ENCODE data around the gene PARP11. TPM values are rescaled to one million over a fixed set of nuclear protein-coding genes. Genes with fewer than 3 reads are reported as not detected.

PARP11 gene
- total and polyA plus RNA-seq, 2 of the 8 experiments (the other 6 are each of a cell fraction or from before 2014, with no cell fraction given), result 4.2 to 13.3 TPM

DNA sequence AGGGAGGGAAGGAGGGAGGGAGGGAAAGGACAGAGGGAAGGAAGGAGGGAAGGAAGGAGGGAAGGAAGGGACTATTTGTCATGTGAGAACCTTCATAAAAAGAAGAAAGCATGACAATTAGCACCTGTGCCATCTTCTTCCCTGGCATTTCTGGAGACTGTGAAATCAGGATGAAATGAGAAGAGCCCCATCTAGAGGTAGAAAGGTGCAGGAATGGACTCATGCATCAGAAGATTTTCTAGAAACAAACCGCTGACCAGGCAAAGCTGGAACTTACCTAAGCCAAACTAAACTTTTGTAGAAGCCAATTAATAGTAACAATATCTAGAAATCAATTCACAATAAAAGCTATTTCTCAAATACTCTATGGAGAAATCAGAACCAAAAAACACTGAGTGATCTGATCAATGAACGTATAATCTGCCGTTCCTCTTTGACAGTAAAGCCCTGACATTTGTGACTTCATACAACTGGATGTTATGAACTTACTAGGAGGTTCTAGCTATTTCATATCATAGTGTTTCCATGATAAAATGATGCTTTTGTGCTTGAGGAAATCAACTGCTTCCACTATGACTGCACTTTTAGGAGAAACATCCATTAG, 95.9 kb downstream of the PARP11 start:
- POLR2A ChIA-PET (ENCODE audit: partially characterized antibody), result no interaction called here
- H3K9me3 ChIP-seq (ENCODE audit: insufficient read depth in 2 of 2, low read depth in 1 of 2, low read length in 1 of 2), result no peaks in the 10 kb centered on the region
- H3K14ac ChIP-seq (ENCODE audit: insufficient read length), result no peak overlapping the region
- H2BK12ac ChIP-seq (ENCODE audit: low read depth, low read length), result no peak overlapping the region
- no peak overlapping the region for H3K18ac ChIP-seq (ENCODE audit: extremely low read depth, low read length)
- no peak overlapping the region for H3K4me3 ChIP-seq (ENCODE audit: extremely low read depth in 1 of 4, insufficient read depth in 2 of 4, low read depth in 3 of 4, low read length in 4 of 4)
- H4K5ac ChIP-seq (ENCODE audit: insufficient read length, low read depth, low read length), result no peak overlapping the region
- CTCF ChIA-PET (ENCODE audit: partially characterized antibody), result interaction anchor here (0.6 to 8.9 kb wide), 48 partner anchors 10 to 477 kb away, joined by 3 to 57 read pairs (median 4); partner anchors contain the start of gene CRACR2A
- H3K4me1 ChIP-seq (replicated peaks in 1 of 4; ENCODE audit: control insufficient read depth in 3 of 4, insufficient read depth in 4 of 4, low read length in 3 of 4), result peaks cover 0 to 4% (median 0%) of the 10 kb centered on the region in 4 experiments; a peak in 1 of 7 replicates
- TF ChIP-seq TEAD4 (IDR thresholded peaks at IDR 0.05; ENCODE audit: low read depth, low read length), result 0 out of 2 replicates have a peak, but pooled peaks have one; percentile 12
- TF ChIP-seq RAD21 (IDR thresholded peaks at IDR 0.05 in 1 of 2, conservative IDR thresholded peaks at IDR 0.05 in 1 of 2; ENCODE audit: low read depth in 2 of 2, low read length in 2 of 2), result peak; percentile 92
- TF ChIP-seq BACH1 (IDR thresholded peaks at IDR 0.05; ENCODE audit: low read length), result no peak
- TF ChIP-seq, protein P1, sequence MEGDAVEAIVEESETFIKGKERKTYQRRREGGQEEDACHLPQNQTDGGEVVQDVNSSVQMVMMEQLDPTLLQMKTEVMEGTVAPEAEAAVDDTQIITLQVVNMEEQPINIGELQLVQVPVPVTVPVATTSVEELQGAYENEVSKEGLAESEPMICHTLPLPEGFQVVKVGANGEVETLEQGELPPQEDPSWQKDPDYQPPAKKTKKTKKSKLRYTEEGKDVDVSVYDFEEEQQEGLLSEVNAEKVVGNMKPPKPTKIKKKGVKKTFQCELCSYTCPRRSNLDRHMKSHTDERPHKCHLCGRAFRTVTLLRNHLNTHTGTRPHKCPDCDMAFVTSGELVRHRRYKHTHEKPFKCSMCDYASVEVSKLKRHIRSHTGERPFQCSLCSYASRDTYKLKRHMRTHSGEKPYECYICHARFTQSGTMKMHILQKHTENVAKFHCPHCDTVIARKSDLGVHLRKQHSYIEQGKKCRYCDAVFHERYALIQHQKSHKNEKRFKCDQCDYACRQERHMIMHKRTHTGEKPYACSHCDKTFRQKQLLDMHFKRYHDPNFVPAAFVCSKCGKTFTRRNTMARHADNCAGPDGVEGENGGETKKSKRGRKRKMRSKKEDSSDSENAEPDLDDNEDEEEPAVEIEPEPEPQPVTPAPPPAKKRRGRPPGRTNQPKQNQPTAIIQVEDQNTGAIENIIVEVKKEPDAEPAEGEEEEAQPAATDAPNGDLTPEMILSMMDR (IDR thresholded peaks at IDR 0.05; ENCODE audit: control extremely low read depth in 1 of 3, insufficient read depth in 1 of 3, low read depth in 1 of 3, low read length in 3 of 3), result peak in 2 of 3 experiments; percentile 76; a peak in 3 of 4 replicates
- TF ChIP-seq MAFK (IDR thresholded peaks at IDR 0.05; ENCODE audit: low read depth, low read length), result peak; percentile 86
- H4K20me1 ChIP-seq (replicated peaks in 1 of 2; ENCODE audit: control insufficient read depth in 1 of 2, insufficient read depth in 2 of 2, low read length in 2 of 2), result no peaks in the 10 kb centered on the region
- H2AFZ ChIP-seq (ENCODE audit: low read length), result no peak overlapping the region
- no peak overlapping the region for H3K27ac ChIP-seq (ENCODE audit: low read depth, low read length)
- no peak overlapping the region for H3K23ac ChIP-seq (ENCODE audit: insufficient read length)
- H4K91ac ChIP-seq (replicated peaks; ENCODE audit: insufficient read length, low read length), result no peak overlapping the region
- no peak overlapping the region for H4K8ac ChIP-seq (ENCODE audit: extremely low read depth, insufficient read depth, low read length)
- H2BK120ac ChIP-seq (replicated peaks; ENCODE audit: low read depth, low read length), result no peak overlapping the region
- FAIRE-seq (peak; percentile 93), DNase-seq (ENCODE audit: low read depth in 1 of 2, low spot score in 2 of 2) (no peak)
- H3K4ac ChIP-seq (replicated peaks; ENCODE audit: insufficient read length, low read depth, low read length), result no peak overlapping the region
- WGBS, 2 experiments (ENCODE audit: extremely low coverage in 1 of 2, insufficient coverage in 1 of 2, insufficient read length in 1 of 2, insufficient replicate concordance in 2 of 2, low coverage in 1 of 2, low lambda C conversion rate in 2 of 2, missing lambda C conversion rate in 1 of 2), result 66% methylated on average over 3 of the region's 3 CpGs; no CpG with 5 or more reads in 1 of the 2 experiments
- H3K79me2 ChIP-seq (ENCODE audit: control insufficient read depth in 1 of 2, insufficient read depth in 2 of 2, low read length in 2 of 2), result no peaks in the 10 kb centered on the region
- no peaks in the 10 kb centered on the region for H3K27me3 ChIP-seq (replicated peaks in 1 of 4; ENCODE audit: control insufficient read depth in 3 of 4, extremely low read depth in 1 of 4, insufficient read depth in 3 of 4, low read length in 3 of 4)
- H3K23me2 ChIP-seq (ENCODE audit: low read depth, low read length), result no peaks in the 10 kb centered on the region
- H2AK5ac ChIP-seq (ENCODE audit: low read depth, low read length), result no peak overlapping the region
- no peaks in the 10 kb centered on the region for H3K79me1 ChIP-seq (ENCODE audit: low read depth, low read length)
- H3K56ac ChIP-seq (replicated peaks; ENCODE audit: insufficient read length, low read depth, low read length), result no peak overlapping the region
- no peak overlapping the region for H3K4me2 ChIP-seq (ENCODE audit: insufficient read depth in 1 of 2, low read depth in 2 of 2, low read length in 2 of 2)
- no peak overlapping the region for H3K9ac ChIP-seq (replicated peaks in 1 of 4; ENCODE audit: extremely low read depth in 1 of 4, low read depth in 3 of 4, low read length in 3 of 4)
- no peak overlapping the region for H2BK5ac ChIP-seq (ENCODE audit: low read depth, low read length)
- H2BK15ac ChIP-seq (ENCODE audit: low read length), result no peak overlapping the region
- H3K36me3 ChIP-seq (ENCODE audit: control insufficient read depth in 2 of 4, insufficient read depth in 4 of 4, low read length in 3 of 4), result no peaks in the 10 kb centered on the region
- no peak overlapping the region for H2BK20ac ChIP-seq (ENCODE audit: low read length)
